Gastrocnemius medialis (tissue), 4 donors: ENCODE measurements around the gene CD79B.

Source experiments
- POLR2A ChIP-seq, 2 donors: fragments of 450-650 bp; IDR thresholded peaks; one replicate each; pipeline ENCODE4 v1.6.1; 2017; ENCODE audit warnings: antibody characterized with exemption in 2 of 2, mild to moderate bottlenecking in 2 of 2, moderate library complexity in 2 of 2
- TF ChIP-seq, protein P1 (sequence below), 5 experiments: fragments of 450-650 bp in 3 of 5; fragments of 200-600 bp in 2 of 5; sonication (generic) in 2 of 5; IDR thresholded peaks in 4 of 5; conservative IDR thresholded peaks in 1 of 5; 1 replicate in 4 of 5; 2 replicates in 1 of 5; pipeline ENCODE4 v1.5.1; 2016 to 2019; ENCODE audit warnings: antibody characterized with exemption in 5 of 5, mild to moderate bottlenecking in 3 of 5, moderate library complexity in 3 of 5

DNA sequence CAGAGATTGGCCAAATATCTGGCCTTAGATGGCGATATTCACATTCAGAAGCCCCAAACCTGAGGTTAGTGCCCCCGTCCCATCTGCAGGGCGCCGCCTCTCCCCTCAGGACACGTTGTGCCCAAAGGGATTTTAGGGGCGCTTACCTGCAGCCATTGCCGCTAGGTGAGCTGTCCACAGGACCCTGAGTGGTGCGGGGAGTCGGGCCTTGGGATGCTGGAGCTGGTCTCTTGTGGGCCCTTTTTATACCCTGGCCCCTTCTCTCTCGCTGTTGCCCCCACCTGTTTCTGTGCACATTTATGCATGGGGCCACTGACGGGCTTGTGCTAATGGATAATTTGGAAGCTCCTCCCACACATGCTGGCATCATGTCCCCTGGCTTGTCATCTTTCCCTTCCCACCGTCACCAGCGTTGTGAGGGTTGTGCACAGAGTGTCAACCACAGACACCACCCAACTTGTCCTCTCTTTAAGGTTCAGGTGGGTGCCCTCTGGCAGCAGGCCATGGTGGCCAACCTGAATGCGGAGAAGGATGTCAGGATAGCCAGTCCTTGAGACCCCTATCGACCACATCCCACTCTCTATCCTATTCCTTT, 21.0 kb downstream of the CD79B start, which contains the start of gene CSHL1:
- TF ChIP-seq, protein P1, sequence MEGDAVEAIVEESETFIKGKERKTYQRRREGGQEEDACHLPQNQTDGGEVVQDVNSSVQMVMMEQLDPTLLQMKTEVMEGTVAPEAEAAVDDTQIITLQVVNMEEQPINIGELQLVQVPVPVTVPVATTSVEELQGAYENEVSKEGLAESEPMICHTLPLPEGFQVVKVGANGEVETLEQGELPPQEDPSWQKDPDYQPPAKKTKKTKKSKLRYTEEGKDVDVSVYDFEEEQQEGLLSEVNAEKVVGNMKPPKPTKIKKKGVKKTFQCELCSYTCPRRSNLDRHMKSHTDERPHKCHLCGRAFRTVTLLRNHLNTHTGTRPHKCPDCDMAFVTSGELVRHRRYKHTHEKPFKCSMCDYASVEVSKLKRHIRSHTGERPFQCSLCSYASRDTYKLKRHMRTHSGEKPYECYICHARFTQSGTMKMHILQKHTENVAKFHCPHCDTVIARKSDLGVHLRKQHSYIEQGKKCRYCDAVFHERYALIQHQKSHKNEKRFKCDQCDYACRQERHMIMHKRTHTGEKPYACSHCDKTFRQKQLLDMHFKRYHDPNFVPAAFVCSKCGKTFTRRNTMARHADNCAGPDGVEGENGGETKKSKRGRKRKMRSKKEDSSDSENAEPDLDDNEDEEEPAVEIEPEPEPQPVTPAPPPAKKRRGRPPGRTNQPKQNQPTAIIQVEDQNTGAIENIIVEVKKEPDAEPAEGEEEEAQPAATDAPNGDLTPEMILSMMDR (IDR thresholded peaks at IDR 0.05 in 4 of 5, conservative IDR thresholded peaks at IDR 0.05 in 1 of 5): no peak
- no peak for TF ChIP-seq POLR2A (IDR thresholded peaks at IDR 0.05)
